NCI-H2107 treated with DMSO at 0.1 percent for 48 hours (cell line): ENCODE measurements around the gene CDCA3.

Experiments used
- DNase-seq: peaks from one replicate; lab custom pipeline; 2025; ENCODE audit not compliant: unreplicated experiment; lab: John Stamatoyannopoulos, UW

Gene CDCA3

GRCh38 chr12:6833189-6833890 lies 17.7 kb downstream of the CDCA3 start:
- no peak for DNase-seq

GRCh38 chr12:6832125-6832524 lies 19.0 kb downstream of the CDCA3 start:
- DNase-seq = no peak

- no peak for DNase-seq
Observed at GRCh38 chr12:6831450-6831995, 19.6 kb downstream of the CDCA3 start.

GRCh38 chr12:6830999-6831398 lies 20.1 kb downstream of the CDCA3 start:
- no peak for DNase-seq

GRCh38 chr12:6830286-6830890 lies 20.7 kb downstream of the CDCA3 start:
- no peak for DNase-seq

- no peak for DNase-seq
Observed at GRCh38 chr12:6829536-6830220, 21.4 kb downstream of the CDCA3 start.

- DNase-seq = no peak
Observed at GRCh38 chr12:6828781-6829535, 22.1 kb downstream of the CDCA3 start.

GRCh38 chr12:6827982-6828780 lies 22.9 kb downstream of the CDCA3 start, which contains the start of gene P3H3:
P3H3 (plus strand) TSS chr12:6828407; CDS start chr12:6828441, 34 bp downstream.
- DNase-seq = no peak

GRCh38 chr12:6827437-6827911 lies 23.6 kb downstream of the CDCA3 start:
- DNase-seq = peak; percentile 62

GRCh38 chr12:6826734-6827436 lies 24.2 kb downstream of the CDCA3 start:
- DNase-seq = no peak

GRCh38 chr12:6826125-6826733 lies 24.9 kb downstream of the CDCA3 start:
- no peak for DNase-seq

- peak; percentile 80 for DNase-seq
Observed at GRCh38 chr12:6825398-6826124, 25.5 kb downstream of the CDCA3 start.

- no peak for DNase-seq
Observed at GRCh38 chr12:6824901-6825381, 26.1 kb downstream of the CDCA3 start.

GRCh38 chr12:6824085-6824775 lies 26.9 kb downstream of the CDCA3 start:
- no peak for DNase-seq

GRCh38 chr12:6823182-6824084 lies 27.7 kb downstream of the CDCA3 start:
- DNase-seq = no peak

GRCh38 chr12:6822426-6823135 lies 28.5 kb downstream of the CDCA3 start:
- no peak for DNase-seq
